ENCODE results near the gene FH.

Gene FH

DNA sequence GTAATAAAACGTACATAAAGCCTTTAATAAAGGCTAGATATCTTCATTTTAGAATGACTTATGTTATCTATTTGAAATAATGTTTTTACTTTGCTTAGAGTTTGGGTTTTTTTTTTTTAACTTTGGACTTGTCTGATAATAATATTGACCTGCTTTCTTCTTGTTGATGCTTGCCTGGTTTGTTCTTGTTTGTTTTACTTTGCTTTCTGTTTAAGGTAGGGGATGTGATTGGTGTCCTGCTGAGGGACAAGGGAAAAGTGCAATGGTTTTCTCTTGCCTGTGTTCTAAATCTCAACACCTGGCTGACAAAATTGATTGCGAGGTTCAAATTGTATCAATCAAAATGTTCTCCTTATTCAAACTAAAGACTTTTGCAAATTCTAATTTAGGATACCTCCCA is 2.2 kb upstream of the FH start:
- no peak for DNase-seq

DNA sequence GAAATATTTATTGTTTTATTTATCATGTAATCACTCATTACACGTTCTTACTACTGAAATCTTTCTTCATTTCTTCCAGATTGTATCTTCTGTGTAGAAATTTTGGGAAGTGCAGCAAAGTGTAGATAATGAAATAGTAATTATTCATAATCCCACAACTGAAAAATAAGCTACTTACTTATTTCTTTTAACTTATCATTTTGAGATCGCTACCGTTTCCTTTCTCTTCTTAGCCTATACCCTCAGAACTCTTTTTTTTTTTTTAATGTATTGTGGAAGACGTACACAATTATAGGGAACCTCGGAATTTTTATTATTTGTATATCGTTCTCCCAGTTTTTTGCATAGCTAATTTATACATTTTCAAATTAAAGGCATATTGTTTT is 518 bp upstream of the FH start:
- no peak for DNase-seq

DNA sequence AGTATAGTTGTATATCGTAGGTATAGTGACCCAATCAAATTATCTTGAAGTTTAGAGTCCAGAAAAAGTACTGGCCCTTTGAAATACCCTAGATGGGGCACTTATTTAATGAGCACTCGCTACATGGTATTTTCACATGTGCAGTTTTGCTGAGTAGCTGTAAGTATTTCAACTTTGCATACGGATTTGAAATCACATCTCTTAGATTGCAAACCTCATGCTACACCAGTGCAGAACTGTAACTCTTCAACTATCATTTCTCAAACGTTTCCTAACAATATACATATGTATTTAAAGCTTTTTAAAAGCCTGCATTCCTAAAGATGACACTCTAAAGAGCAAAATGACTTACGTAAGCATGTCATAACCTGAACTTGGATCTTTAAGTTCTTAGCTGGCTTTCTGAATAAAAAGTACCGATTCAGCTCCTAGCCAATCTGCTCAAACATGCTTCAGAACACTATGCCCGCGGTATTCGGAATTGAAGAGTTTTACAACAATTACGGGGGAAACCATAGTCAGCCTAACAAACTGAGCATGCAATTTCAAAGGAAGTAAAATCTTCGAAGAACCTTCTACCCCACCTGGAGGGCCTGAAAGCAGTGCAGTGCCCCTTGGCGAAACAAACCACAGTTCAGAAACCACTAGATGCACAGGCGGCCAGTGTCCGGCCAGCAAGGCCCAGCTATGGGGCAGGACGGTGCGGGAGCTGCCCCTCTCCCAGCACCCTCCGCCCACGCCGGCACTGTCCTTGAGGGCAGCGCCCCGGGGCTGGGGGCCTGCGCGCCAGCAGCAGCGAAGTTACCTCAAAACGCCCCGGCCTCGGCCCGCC is 863 bp downstream of the FH start:
- peak; percentile 13 for DNase-seq

DNA sequence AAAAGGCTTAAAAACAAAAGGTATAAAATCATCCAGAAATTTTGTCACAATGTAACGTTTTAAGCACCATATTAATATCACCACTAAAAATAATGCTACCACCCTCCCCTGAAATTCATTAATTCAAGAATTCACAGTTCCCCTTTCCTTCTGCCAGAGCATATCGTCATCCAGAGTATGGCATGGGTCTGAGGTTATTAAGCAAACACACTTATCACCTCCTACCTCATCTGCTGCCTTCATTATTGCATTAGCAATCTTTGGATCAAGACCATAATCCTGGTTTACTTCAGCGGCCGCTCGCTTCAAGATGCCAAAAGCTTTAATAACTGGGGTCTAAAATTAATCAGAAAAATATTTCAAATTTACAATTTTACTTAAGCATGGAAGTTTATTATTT is 6.2 kb downstream of the FH start:
- no peak for DNase-seq

DNA sequence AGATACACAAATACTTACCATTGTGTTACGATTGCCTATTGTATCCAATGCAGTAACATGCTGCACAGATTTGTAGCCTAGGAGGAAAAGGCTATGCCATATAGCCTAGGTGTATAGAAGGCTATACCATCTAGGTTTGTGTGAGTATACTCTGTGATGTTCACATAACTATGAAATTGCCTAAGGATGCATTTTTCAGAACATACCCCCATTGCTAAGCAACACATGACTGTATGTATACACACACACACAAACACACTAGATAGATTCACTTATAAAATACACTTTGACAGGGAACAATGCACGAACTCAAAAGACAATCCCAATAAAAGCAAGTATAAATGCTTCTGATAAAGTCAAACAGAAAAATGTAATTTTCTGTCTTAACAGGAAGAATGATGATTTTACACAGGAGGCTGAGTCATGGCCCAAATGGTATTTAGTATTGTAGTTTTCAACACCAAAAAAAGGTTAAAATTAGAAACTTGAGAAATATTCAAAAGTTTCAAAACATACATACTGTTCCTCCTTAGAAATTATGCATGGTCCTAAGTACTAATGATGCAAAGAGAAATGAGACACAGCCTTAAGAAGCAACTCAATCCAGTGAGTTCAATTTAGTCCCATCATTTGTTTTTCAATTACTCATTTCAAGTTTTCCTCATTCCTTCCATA is 12.2 kb downstream of the FH start:
- peak; percentile 20 for DNase-seq

DNA sequence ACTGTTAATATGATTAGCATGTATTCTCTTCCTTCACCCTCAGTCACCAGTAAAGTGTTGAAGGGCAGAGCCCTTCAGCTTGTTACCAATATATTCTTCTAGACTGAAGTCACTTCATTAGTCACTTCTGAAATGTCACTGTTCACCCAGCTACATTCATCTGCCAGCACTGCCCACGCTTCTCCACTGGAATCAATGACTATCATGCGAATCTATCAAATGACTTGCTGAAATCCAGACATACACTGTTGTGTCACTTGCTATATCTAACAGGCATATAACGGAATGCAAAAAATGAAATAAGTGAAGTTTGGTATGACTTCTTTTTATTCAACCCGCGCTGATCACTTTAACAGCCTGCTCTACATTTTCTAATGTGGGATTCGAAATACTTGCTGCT is 16.1 kb downstream of the FH start:
- DNase-seq, result no peak

DNA sequence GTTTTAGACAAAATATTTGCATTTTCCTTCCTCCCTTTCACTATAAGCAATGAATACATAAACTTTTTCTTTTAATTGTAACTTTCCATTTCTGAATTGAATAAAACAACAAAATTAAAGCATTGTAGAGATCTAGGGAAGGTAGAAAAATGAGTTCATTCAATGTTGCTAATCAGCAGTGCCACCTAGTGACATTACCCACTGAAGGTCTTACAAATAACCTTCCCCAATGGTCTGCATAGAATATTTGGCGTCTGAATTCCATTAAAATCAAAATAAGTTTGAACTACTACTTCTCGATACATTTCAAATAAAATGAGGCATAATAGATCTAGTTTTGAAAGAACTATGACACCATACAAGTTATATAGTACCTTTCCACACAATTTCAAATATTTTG is 19.6 kb downstream of the FH start:
- DNase-seq, result peak; percentile 57

DNA sequence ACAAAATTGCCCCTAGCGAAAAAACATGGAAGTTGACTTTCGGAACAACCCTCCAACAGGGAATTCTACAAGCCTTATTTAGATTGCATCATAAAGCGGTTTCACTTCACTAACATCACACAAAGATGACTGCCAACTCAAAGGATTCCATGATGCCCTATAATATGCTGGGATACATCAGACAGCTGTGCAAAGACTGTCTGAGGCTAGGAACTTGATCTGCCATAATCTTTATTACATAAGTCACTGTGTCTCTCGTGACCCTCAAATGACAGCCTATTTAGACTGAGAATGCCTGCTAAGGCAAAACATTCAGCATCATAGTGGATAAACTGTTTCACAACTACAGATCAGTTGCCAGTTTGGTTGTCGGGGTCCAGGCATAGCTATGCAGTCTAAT is 23.8 kb downstream of the FH start:
- no peak for DNase-seq

DNA sequence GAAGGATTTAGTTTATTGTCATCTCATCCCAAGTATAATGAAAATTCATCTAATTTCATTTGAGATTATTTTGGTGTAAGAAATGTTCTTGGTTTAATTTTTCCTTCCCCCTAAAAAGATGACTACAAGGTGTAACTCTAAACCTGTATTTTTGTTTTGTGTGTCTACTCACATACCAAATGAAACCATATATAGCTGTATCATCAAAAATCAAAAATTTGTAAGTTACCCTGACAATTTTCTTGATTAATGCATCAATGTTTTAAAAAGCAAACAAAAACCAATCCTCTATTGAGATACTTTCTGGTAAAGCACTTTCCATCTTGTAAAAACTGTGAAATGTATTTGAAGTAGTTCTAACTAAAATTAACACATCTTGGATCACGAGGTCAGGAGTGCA is 30.8 kb downstream of the FH start:
- DNase-seq, result no peak

DNA sequence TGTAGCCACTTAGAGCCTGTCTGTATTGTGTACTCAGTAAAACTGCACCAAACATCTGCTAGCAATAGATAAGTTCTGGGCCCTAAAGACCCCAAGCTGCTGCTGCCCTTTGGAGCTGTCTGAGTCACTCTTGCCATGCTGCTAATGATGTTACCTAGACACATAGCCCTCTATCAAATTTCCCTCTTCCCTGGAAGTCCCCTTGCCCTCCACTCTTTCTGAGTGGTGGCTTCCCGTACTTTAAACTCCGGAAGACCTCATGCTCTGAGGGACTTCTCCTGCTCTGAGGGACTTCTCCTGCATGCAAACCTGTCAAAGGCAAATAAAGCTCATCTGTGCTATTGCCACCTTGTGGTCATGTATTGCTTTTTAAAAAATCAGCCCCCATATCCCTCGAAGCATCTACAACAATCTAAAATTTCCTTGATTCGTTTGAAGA is 34.0 kb downstream of the FH start:
- peak; percentile 24 for DNase-seq

DNA sequence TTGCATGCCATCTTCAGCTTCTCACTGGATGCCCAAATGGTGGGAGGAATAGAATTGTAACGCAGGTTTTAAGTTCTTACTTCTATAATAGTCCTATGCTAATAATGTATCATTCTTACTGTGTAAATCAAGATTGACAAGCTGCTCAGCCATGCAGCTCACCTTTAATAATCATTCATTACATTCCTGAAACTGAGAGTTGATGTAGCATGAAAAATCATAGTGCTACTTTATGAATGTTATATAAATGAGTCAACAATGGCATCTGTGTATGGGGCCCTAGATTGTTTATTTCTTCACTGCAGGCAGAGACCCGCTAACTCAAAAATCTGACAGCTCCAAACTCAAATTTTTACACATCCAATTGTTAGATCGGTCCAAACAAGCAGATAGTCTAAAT is 34.4 kb downstream of the FH start:
- DNase-seq, result no peak

DNA sequence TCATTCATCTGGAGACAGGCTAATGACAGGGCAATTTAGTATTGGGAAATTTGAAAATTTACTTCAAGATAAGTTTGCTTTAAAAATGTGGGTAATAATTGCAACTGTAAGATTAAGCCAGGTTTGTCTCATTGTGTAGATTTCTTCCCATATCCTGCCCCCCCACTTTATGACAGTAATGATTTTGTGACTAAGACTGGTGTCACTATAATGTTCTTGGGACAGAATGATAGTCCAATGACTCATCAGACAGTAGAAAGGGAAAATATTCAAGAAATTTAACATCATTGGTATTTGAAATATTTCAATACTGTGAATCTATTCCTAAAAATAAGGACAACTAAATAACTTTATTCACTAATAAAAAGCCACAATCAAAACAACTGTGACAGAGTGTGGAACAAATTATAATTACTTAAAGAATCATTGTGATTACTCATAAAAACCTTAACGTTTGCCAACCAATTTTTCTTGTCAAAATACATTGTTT is 36.7 kb downstream of the FH start:
- DNase-seq, result peak; percentile 95

DNA sequence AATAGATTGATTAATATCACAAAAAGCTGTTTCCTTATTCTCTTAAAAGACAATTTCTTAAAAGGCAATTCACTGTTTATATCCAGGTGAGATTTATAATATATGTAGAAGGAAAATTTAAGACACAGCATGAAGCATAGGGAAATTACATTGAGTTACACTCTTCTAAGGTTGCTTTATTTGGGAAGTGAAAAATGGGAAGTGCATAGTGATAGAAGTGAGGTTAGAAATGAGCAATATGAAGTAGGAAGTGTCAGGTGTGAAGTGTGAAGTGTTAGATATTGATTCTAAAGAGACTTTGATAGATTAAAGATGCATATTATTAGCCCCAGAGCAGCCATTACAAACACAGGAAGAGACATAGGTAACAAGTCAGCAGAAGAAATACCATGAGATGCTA is 40.3 kb downstream of the FH start:
- no peak for DNase-seq

DNA sequence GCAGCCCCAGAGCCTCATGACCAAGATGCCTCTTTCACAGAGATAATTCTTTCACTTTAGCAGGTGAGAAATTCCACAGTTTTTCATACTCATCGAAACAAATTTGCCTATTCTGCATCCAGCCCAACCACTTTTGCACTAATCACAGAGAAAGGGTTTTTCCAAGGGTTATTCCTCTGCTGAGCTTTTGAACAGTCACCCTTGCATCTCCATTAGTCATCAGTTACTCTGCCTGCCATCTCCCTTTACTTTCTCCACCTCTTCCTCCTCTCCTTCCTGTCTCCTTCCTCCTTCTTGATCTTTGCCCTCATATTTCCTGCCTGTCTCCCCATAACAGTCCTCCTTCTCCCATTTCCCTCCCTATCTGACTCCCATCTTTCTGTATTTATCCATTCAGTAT is 43.9 kb downstream of the FH start:
- peak; percentile 36 for DNase-seq

DNA sequence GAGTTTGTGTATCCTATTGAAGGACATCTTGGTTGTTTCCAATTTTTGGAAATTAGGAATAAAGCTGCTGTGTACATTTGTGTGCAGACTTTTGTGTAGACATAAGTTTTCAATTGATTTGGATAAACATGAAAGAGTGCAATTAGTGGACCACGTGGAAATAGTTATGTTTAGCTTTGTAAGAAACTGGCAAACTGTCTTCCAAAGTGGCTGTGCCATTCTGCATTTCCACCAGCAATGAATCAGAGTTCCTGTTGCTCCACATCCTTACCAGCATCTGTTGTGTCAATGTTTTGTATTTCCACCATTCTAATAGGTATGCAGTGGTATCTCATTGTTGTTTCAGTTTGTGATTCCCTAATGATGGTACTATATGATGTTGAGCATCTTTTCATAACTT is 46.5 kb downstream of the FH start:
- DNase-seq, result no peak

DNA sequence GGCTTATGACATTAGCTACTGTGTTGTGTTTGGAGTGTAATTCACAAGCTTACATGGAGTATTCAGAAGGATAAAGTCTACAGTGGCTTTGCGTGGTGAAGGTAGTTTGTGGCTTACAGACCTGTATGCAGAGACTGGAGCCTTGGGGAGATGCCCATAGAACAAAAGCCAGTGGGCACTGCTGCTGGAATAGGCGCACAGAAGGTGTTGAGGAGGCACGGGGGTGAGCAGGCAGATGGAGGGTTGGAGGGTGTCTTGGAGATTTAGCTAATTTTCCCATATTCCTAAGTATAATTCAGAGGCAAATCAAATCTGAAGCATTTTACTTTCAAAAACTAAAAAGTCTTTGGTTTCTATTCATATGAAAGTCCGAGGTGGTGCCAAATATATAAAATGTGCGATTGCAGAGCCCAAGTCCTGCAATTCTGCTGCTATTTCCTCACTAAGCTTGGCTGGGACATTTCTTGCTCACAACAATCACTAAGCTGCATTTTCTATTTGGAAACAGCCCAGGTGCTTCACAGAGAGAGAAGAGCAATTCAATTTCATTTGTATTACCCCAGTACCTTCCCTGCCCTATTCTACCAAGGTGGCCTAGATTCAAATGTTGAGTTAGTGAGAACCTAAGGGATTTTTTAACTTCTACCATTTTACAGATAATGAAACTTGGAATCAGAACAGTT is 48.5 kb downstream of the FH start:
- DNase-seq, result no peak

DNA sequence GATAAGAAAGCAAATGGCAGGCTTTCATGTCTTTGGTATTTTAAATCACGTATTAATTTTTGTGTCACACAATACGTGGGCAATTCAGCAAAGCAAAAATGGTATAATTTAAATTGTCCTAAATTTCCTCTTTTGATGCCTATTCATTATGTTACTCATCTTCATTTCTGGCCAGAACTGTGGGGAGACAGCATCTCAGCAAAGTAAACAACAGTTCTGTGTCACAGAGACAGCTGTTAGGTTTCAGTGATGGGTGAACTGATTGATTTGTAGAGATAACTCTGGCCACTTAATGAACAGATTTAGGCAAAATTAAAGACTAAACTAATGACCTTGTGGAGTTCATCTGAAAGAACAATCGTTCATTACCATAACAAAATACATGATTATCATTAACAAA is 49.2 kb downstream of the FH start:
- no peak for DNase-seq

DNA sequence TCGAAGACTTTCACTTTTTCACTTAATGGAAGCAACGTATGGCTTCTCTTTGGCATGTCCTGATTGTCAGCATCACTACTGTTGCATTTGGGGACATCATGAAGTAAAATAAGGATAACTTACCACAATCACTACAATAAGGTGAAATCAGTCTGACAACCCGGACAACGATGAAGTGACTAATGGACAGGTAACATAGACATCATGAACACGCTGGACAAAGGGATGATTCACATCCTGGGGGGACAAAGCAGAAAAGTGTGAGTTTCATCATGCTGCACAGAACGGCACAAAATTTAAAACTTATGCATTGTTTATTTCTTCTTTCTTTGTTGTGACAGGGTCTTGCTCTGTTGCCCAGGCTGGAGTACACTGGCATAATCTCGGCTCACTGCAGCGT is 53.9 kb downstream of the FH start:
- DNase-seq, result no peak

DNA sequence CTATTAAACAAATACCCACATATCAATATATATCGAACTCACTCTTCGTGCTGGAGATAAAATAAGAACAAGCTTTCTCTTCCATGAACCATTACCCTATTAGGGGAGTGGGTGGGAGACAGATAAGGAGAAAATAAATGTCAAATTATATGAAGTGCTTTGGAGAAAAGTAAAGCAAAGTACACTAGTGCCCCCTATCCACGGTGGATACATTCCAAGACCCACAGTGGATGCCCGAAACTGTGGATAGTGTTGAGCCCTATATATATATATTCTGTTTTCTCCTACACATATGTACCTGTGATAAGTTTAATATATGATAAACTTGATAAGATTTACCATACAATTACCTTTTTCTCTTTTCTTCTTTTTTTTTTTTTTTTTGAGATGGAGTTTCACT is 54.6 kb downstream of the FH start:
- DNase-seq, result no peak

DNA sequence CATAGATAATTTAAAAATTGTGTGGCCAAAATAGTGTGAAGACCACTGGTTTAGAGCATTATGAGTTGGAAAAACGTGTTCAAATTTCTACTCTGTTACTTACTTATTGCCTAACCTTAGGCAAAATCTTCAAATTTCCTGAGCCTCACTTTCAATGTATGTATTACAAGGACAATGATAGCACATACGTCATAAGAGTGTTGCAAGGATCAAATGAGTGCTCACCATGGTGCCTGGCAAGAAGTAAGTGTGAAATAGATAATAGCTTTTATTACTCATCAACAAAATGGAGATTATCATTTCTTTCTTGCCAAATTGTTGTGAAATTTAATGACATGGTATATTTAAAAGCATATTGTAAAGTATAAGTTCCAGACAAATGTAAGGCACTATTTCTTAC is 57.2 kb downstream of the FH start:
- DNase-seq, result no peak

DNA sequence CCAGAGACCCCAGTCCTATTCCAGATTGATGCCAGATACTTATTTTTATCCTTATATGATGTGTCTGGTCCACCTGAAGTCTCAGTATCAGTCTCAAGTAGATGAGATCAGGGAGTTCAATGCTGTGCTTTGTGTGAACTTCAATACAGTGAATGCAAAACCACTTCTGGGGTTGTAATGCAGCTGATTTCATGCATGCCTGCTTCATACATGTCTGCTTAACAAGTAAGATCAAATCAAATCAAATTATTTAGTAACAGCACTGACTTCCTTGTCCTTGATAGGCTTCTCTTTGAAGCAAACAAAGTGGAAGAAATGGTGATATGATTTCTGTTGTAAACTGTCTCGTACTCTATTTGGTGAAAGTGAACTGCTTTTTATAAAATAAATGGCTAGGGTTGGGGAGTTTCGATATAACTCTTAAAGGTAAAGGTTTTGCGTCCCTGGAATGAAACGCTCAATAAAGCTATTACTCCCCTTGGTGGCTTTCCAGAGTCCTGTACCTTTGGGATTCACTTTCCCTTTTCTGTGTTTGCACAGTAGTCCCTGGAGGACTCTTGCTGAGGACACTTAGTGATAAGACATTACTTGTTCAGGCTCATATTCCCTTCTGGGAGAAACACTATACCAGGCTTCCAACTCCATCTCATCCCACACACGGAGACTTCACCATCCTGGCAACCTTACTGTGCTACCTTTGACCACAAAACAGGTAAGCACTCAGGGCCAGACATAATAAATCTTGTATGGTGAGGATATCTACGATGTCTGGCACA is 59.3 kb downstream of the FH start:
- DNase-seq, result no peak

DNA sequence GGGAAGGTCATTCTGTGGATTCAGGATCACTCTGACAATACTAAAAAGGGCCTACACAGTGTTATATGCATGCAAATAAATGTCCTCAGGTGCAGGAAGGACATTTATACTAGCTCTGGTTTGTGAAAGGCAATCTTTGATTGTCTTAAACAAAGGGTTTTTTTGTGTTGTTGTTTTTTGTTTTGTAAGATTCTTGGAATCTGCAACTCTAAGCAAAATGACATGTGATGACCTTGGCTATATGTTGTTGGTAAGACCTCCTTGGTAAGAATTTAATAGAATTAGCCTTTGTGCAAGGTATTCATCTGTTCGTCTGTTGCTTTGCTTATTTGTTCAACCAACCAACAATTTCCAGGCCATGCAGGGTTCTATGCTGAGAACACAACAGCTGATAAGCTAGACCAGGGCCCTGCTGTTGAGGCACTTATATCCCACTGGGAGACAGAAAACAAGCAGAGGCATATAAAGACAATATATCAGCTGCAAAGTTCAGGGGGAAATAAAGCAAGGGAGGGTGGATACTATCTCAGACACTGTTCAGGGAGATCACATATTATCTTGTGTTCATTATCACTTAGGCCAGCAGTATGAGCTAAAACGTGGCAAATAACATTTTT is 60.3 kb downstream of the FH start:
- DNase-seq, result no peak

All from fibroblast of skin of back (primary cell).